Pancreas (tissue), 10 donors: Measurements from ENCODE around the gene DEFB124. TPM values are rescaled to one million over a fixed set of nuclear protein-coding genes. Genes with fewer than 3 reads are reported as not detected.
"Not testable (repeated sequence)": the region's sequence is repeated elsewhere in the genome, so short reads cannot be mapped to it uniquely, and the experiment has no call there.

ENCODE experiments used
- ATAC-seq, 4 donors: fragments of 200-7000 bp; cut with Tn5 transposase; one replicate each; pipeline versions ENCODE4 v1.8.0 to v1.9.1; 2020; ENCODE audit warnings: mild to moderate bottlenecking in 4 of 4, moderate library complexity in 4 of 4
- DNase-seq, 6 donors: peaks; one replicate each; pipeline ENCODE4 v3.0.0-alpha.2; 2020
- FAIRE-seq: peaks from 2 replicates; lab custom pipeline; 2012; peaks lifted over from hg19 to GRCh38; lab: Jason Lieb, UNC
- H3K27ac ChIP-seq, 4 donors: fragments of 200-600 bp; sonication (generic); 1 replicate in 3 of 4; 2 replicates in 1 of 4; pipeline versions ENCODE4 v1.5.0 to v1.8.0; 2020
- H3K27me3 ChIP-seq, 4 donors: fragments of 200-600 bp; one replicate each; pipeline ENCODE4 v1.8.0; 2021
- H3K36me3 ChIP-seq, 3 donors: fragments of 200-600 bp; sonication (generic) in 1 of 3; one replicate each; pipeline versions ENCODE4 v1.5.0 to v1.8.0; 2020 to 2021
- H3K4me1 ChIP-seq, 3 donors: fragments of 200-600 bp; one replicate each; pipeline ENCODE4 v1.8.0; 2021
- H3K4me3 ChIP-seq, 4 donors: fragments of 200-600 bp; sonication (generic) in 2 of 4; one replicate each; pipeline versions ENCODE4 v1.5.0 to v1.8.0; 2020 to 2021
- H3K9me3 ChIP-seq, 4 donors: fragments of 200-600 bp; one replicate each; pipeline ENCODE4 v1.8.0; 2021
- CTCF ChIP-seq, 4 donors: fragments of 200-600 bp; sonication (generic) in 3 of 4; IDR thresholded peaks; one replicate each; pipeline versions ENCODE4 v1.5.0 to v1.8.0; 2021; ENCODE audit warnings: antibody characterized with exemption in 4 of 4
- WGBS, 2 donors: extraction: QIAGEN DNeasy Blood & Tissue Kit; methylation state at CpG; one replicate each; pipeline ENCODE4 v1.1.7; 2013; 5-methylcytosine and 5-hydroxymethylcytosine counted together
- intact Hi-C, 3 donors: fragments of 100-400 bp; cut with DNase I; formaldehyde crosslinking; loops; one replicate each; pipeline versions ENCODE4 v1.11.1 to v1.14.2; 2022
- polyA plus RNA-seq, 2 donors: library from polyadenylated mRNA; stranded (reverse); fragments of 200-250 nt; gene quantifications; one replicate each; pipeline ENCODE4 v1.2.3, GENCODE V29; 2013
- total RNA-seq, 6 donors: library from RNA; stranded (reverse); fragmentation: NEBNext Ultra II Directional in 4 of 6; extraction: Animal tissue kit (Norgen Biotek cat#: 25700) in 4 of 6; gene quantifications; one replicate each; pipeline versions ENCODE4 v1.2.1 to v1.2.4, GENCODE V29; 2021 to 2023
- donor health status: healthy with polysubstance abuse.
- donor health status: DM: no; HTN: no; CAD: no; lungs with moderate emphysema.
- donor health status: DM: no; HTN: no; CAD: no.
- donor health status: control.
- donor health status: control.
- donor health status: Bipolar disorder and iron deficiency.
- donor health status: DM: yes; HTN: yes; CAD: no.
- donor health status: DM: no; HTN: no; CAD: no.
- donor health status: DM: no; HTN: no; CAD: no.
- donor health status: DM: yes; HTN: yes; CAD: no.

Gene DEFB124
- total and polyA plus RNA-seq, 8 donors = 0.32 TPM; not detected in 7

DNA sequence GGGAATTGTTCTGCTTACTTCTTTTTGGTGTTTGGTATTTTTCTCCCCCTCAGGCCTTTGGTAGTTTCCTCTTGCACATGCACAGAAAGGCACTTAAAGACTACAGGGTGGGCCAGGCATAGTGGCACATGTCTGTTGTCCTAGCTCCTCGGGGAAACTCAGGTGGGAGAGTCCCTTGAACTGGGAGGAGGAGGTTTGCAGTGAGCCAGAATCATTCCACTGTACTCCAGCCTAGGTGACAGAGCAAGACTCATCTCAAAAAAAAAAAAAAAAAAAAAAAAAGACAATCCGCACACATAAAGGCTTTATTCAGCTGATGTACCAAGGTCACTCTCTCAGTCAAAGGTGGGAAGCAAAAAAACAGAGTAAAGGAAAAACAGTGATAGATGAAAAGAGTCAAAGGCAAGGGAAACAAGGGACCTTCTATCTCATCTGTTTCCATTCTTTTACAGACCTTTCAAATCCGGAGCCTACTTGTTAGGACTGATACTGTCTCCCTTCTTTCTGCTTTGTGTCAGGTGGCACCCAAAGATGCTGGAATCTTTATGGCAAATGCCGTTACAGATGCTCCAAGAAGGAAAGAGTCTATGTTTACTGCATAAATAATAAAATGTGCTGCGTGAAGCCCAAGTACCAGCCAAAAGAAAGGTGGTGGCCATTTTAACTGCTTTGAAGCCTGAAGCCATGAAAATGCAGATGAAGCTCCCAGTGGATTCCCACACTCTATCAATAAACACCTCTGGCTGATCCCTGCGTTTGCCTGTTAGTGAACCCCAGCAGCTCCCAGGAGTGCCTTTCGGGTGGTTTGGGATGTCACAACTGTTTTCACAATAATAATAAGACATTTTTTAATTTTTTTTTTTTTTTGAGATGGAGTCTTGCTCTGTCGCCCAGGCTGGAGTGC lies 25.2 kb downstream of the DEFB124 start:
- DNase-seq (no peak), FAIRE-seq (no peak), ATAC-seq (no peak)
- Histone ChIP-seq H3K27me3 (peaks cover 0 to 2% (median 0%) of the 10 kb centered on the region in 4 donors), H3K9me3 (no peaks in the 10 kb centered on the region), H3K27ac (no peak overlapping the region), H3K4me1 (no peaks in the 10 kb centered on the region), H3K4me3 (no peak overlapping the region), H3K36me3 (no peaks in the 10 kb centered on the region)
- TF ChIP-seq CTCF (IDR thresholded peaks at IDR 0.05) = no peak
- WGBS, 2 donors = 50 to 59% methylated on average over 8 of the region's 8 CpGs
- intact Hi-C loops = loop anchor here in 1 of 3 donors (10.0 kb wide), 1 partner anchor 55 kb away; no protein-coding TSS in a partner anchor

- H3K27me3 ChIP-seq = no peaks in the 10 kb centered on the region
- DNase-seq (no peak), ATAC-seq (no peak), FAIRE-seq (no peak)
- H3K4me3 ChIP-seq = no peak overlapping the region
- H3K4me1 ChIP-seq = no peaks in the 10 kb centered on the region
- intact Hi-C loops = no loop called here
- no peak overlapping the region for H3K27ac ChIP-seq
- no peaks in the 10 kb centered on the region for H3K36me3 ChIP-seq
- 64 to 68% methylated on average over 12 of the region's 12 CpGs for WGBS, 2 donors
- TF ChIP-seq CTCF (IDR thresholded peaks at IDR 0.05) = no peak
- H3K9me3 ChIP-seq = no peaks in the 10 kb centered on the region
Measured at GRCh38 chr20:31446084-31446819, 28.7 kb downstream of the DEFB124 start.

DNA sequence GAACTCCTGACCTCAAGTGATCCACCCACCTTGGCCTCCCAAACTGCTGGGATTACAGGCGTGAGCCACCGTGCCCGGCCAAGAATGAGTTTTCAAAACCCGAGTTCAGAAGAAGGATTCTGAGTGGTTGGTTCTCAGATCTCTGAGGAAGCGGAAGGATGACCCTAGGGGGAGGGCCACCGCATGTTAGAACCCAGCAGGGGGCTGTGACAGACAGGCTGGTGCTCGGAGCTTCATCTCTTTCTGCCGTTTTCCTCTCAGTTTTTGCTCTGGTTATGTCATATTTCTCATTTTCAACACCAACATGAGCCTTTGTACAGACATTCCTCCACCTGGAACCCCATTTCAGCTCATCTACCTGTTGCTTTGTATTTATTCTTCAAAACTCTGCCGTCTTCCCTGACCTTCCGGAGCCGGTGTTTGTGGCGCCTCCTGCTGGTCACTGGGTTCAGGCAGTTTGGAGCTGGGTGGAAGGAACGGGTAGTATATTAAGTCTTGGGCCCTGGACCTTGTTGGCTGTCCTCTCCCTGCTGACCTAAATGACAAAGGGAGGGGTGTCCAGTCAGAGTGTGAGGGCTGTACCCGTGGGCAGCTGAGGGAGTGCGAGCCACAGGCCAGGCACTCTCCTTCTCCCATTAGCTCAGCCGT lies 34.8 kb downstream of the DEFB124 start, which contains the start of gene DEFB123:
Gene DEFB123 (plus strand): TSS at position 621 of the 648 bp plus-strand sequence. CDS start 67 bp downstream, outside the sequence.
- FAIRE-seq (no peak), DNase-seq (no peak), ATAC-seq (no peak)
- Histone ChIP-seq H3K36me3 (no peaks in the 10 kb centered on the region), H3K4me1 (no peaks in the 10 kb centered on the region), H3K27ac (no peak within 1 kb of the TSS), H3K4me3 (no peak within 1 kb of the TSS), H3K27me3 (no peaks in the 10 kb centered on the region), H3K9me3 (no peaks in the 10 kb centered on the region)
- WGBS, 2 donors = 64 to 70% methylated on average over 16 of the region's 16 CpGs
- intact Hi-C loops = no loop called here
- no peak for TF ChIP-seq CTCF (IDR thresholded peaks at IDR 0.05)

GRCh38 chr20:31430568-31431115 lies 44.3 kb downstream of the DEFB124 start:
- Histone ChIP-seq H3K36me3 (no peaks in the 10 kb centered on the region), H3K9me3 (no peaks in the 10 kb centered on the region), H3K27ac (no peak overlapping the region), H3K27me3 (peaks cover 0 to 2% (median 0%) of the 10 kb centered on the region in 4 donors), H3K4me1 (no peaks in the 10 kb centered on the region), H3K4me3 (no peak overlapping the region)
- ATAC-seq = no peak
- no peak for TF ChIP-seq CTCF (IDR thresholded peaks at IDR 0.05)
- DNase-seq = no peak
- 39 to 45% methylated on average over 4 of the region's 4 CpGs for WGBS, 2 donors
- FAIRE-seq = no peak
- intact Hi-C loops = no loop called here

DNA sequence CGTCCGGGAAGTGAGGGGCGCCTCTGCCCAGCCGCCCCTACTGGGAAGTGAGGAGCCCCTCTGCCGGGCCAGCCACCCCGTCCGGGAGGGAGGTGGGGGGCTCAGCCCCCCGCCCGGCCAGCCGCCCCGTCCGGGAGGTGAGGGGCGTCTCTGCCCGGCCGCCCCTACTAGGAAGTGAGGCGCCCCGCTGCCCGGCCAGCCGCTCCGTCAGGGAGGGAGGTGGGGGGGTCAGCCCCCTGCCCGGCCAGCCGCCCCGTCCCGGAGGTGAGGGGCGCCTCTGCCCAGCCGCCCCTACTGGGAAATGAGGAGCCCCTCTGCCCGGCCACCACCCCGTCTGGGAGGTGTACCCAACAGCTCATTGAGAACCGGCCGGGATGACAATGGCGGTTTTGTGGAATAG lies 47.4 kb downstream of the DEFB124 start:
- DNase-seq, H3K4me3 ChIP-seq, H3K4me1 ChIP-seq, ATAC-seq, H3K27ac ChIP-seq, H3K36me3 ChIP-seq, intact Hi-C loops, H3K27me3 ChIP-seq, H3K9me3 ChIP-seq, FAIRE-seq: not testable (repeated sequence)
- WGBS, 2 donors = 91 to 97% methylated on average over 20 to 31 of the region's 31 CpGs

- H3K9me3 ChIP-seq, intact Hi-C loops, H3K27ac ChIP-seq, H3K4me3 ChIP-seq, DNase-seq, FAIRE-seq, ATAC-seq, H3K36me3 ChIP-seq, H3K27me3 ChIP-seq, H3K4me1 ChIP-seq: not testable (repeated sequence)
- WGBS, 2 donors = 83 to 95% methylated on average over 9 to 41 of the region's 48 CpGs
Measured at GRCh38 chr20:31426891-31427551, 47.9 kb downstream of the DEFB124 start.
